Liver (tissue), 3 donors: ENCODE results near the gene TMEM63B.

ENCODE experiments used
- SP1 ChIP-seq: IDR thresholded peaks from 2 replicates; pipeline ENCODE4 v1.6.1; 2018; ENCODE audit warnings: antibody characterized with exemption, mild to moderate bottlenecking
- TF ChIP-seq, protein P1 (sequence below): fragments of 150-350 bp; IDR thresholded peaks from 2 replicates; pipeline ENCODE4 v1.5.1; 2017; ENCODE audit warnings: improper control_type of control experiment, low read depth, low read length; ENCODE audit not compliant: missing input control
- donor health status: healthy.
- donor health status: healthy.

DNA sequence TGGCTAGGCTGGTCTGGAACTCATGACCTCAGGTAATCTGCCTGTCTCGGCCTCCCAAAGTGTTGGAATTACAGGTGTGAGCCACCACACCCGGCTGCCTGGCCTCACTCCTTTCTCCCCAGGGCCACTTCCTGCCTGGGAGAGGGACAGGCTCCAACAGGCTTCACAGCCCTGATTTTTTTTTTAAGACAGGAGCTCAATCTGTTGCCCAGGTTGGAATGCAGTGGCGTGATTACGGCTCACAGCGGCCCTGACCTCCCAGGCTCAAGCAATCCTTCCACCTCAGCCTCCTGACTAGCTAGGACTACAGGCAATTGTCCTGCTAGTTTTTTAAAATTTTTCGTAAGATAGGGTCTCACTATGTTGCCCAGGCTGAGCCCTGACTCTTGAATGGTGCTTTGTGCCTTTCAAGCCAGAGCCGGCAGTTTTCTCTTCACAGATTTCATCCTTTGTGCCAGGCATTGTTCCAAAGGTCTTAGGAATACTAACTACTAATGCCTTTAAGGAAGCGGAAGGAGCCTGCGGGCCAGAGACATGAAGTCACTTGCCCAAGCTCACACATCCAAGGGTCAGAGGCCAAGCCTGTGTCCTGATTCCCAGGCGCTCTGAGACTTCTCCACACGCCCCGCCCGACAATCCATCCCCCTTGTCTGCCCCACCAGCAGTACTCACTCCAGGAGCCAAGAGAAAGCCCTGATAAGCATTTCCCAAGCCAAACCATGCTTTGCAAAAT lies 50.5 kb downstream of the TMEM63B start:
- TF ChIP-seq, protein P1, sequence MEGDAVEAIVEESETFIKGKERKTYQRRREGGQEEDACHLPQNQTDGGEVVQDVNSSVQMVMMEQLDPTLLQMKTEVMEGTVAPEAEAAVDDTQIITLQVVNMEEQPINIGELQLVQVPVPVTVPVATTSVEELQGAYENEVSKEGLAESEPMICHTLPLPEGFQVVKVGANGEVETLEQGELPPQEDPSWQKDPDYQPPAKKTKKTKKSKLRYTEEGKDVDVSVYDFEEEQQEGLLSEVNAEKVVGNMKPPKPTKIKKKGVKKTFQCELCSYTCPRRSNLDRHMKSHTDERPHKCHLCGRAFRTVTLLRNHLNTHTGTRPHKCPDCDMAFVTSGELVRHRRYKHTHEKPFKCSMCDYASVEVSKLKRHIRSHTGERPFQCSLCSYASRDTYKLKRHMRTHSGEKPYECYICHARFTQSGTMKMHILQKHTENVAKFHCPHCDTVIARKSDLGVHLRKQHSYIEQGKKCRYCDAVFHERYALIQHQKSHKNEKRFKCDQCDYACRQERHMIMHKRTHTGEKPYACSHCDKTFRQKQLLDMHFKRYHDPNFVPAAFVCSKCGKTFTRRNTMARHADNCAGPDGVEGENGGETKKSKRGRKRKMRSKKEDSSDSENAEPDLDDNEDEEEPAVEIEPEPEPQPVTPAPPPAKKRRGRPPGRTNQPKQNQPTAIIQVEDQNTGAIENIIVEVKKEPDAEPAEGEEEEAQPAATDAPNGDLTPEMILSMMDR, result no peak
- TF ChIP-seq SP1, result peak; percentile 24
